NCI-H187 (cell line): ENCODE measurements around the gene RPP40.
"Not testable (repeated sequence)": the region's sequence is repeated elsewhere in the genome, so short reads cannot be mapped to it uniquely, and the experiment has no call there.

Experiments used
- DNase-seq, 2 experiments: peaks; one replicate each; lab custom pipeline; 2025; lab: John Stamatoyannopoulos, UW

RPP40 gene

GRCh38 chr6:5003604-5004372 is at the start of gene RPP40:
TSS of gene RPP40 (minus strand) at chr6:5004037. CDS start at chr6:5004002, 35 bp downstream.
- DNase-seq, result peak; percentile 94 to 96

GRCh38 chr6:5053038-5053437 is 49.2 kb upstream of the RPP40 start:
- no peak for DNase-seq

GRCh38 chr6:5051394-5051793 is 47.6 kb upstream of the RPP40 start:
- no peak for DNase-seq

GRCh38 chr6:5050009-5050408 is 46.2 kb upstream of the RPP40 start:
- no peak for DNase-seq

GRCh38 chr6:5046430-5046829 is 42.6 kb upstream of the RPP40 start:
- no peak for DNase-seq

- no peak for DNase-seq
Observed at GRCh38 chr6:5045416-5045815, 41.6 kb upstream of the RPP40 start.

GRCh38 chr6:5044866-5045265 is 41.0 kb upstream of the RPP40 start:
- no peak for DNase-seq

- no peak for DNase-seq
Observed at GRCh38 chr6:5042436-5042835, 38.6 kb upstream of the RPP40 start.

GRCh38 chr6:5041955-5042354 is 38.1 kb upstream of the RPP40 start:
- DNase-seq, result no peak

- peak in 1 of 2 experiments; percentile 27 for DNase-seq
Observed at GRCh38 chr6:5036269-5036668, 32.4 kb upstream of the RPP40 start.

- no peak for DNase-seq
Observed at GRCh38 chr6:5034736-5035135, 30.9 kb upstream of the RPP40 start.

GRCh38 chr6:5034328-5034727 is 30.5 kb upstream of the RPP40 start:
- no peak for DNase-seq

- DNase-seq, result not testable (repeated sequence)
Observed at GRCh38 chr6:5033214-5033904, 29.5 kb upstream of the RPP40 start.

- DNase-seq, result not testable (repeated sequence)
Observed at GRCh38 chr6:5032706-5033105, 28.9 kb upstream of the RPP40 start.

- no peak for DNase-seq
Observed at GRCh38 chr6:5031150-5031549, 27.3 kb upstream of the RPP40 start.

- DNase-seq, result peak; percentile 62 to 66
Observed at GRCh38 chr6:5030596-5031136, 26.8 kb upstream of the RPP40 start.

- no peak for DNase-seq
Observed at GRCh38 chr6:5029609-5030008, 25.8 kb upstream of the RPP40 start.

GRCh38 chr6:5028921-5029320 is 25.1 kb upstream of the RPP40 start:
- DNase-seq, result no peak

- no peak for DNase-seq
Observed at GRCh38 chr6:5028301-5028700, 24.5 kb upstream of the RPP40 start.

GRCh38 chr6:5025911-5026819 is 22.3 kb upstream of the RPP40 start:
- DNase-seq, result peak; percentile 70 to 86

GRCh38 chr6:5023923-5024322 is 20.1 kb upstream of the RPP40 start:
- DNase-seq, result no peak

- no peak for DNase-seq
Observed at GRCh38 chr6:5020142-5020541, 16.3 kb upstream of the RPP40 start.
